ENCODE data around the gene COL19A1.

Gene COL19A1

GRCh38 chr6:69868252-69868804 lies 2.0 kb downstream of the COL19A1 start:
- TF ChIP-seq, protein P1, sequence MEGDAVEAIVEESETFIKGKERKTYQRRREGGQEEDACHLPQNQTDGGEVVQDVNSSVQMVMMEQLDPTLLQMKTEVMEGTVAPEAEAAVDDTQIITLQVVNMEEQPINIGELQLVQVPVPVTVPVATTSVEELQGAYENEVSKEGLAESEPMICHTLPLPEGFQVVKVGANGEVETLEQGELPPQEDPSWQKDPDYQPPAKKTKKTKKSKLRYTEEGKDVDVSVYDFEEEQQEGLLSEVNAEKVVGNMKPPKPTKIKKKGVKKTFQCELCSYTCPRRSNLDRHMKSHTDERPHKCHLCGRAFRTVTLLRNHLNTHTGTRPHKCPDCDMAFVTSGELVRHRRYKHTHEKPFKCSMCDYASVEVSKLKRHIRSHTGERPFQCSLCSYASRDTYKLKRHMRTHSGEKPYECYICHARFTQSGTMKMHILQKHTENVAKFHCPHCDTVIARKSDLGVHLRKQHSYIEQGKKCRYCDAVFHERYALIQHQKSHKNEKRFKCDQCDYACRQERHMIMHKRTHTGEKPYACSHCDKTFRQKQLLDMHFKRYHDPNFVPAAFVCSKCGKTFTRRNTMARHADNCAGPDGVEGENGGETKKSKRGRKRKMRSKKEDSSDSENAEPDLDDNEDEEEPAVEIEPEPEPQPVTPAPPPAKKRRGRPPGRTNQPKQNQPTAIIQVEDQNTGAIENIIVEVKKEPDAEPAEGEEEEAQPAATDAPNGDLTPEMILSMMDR (IDR thresholded peaks at IDR 0.05; ENCODE audit: poor library complexity, severe bottlenecking): no peak
- Histone ChIP-seq H3K27ac (ENCODE audit: poor library complexity, severe bottlenecking) (no peak overlapping the region), H3K27me3 (ENCODE audit: insufficient read depth, poor library complexity, severe bottlenecking) (peaks cover 77% of the 10 kb centered on the region), H3K4me3 (ENCODE audit: severe bottlenecking) (no peak overlapping the region), H3K36me3 (ENCODE audit: low read depth) (no peaks in the 10 kb centered on the region), H3K4me1 (ENCODE audit: insufficient read depth, poor library complexity, severe bottlenecking) (no peaks in the 10 kb centered on the region), H3K9me3 (ENCODE audit: severe bottlenecking) (peaks cover 2% of the 10 kb centered on the region)
- DNase-seq (ENCODE audit: low spot score) (no peak), ATAC-seq (ENCODE audit: low read depth) (no peak)

GRCh38 chr6:69868961-69869360 lies 2.6 kb downstream of the COL19A1 start:
- no peak for ATAC-seq (ENCODE audit: low read depth)
- Histone ChIP-seq H3K4me3 (ENCODE audit: severe bottlenecking) (no peak overlapping the region), H3K27ac (ENCODE audit: poor library complexity, severe bottlenecking) (no peak overlapping the region), H3K4me1 (ENCODE audit: insufficient read depth, poor library complexity, severe bottlenecking) (no peaks in the 10 kb centered on the region), H3K36me3 (ENCODE audit: low read depth) (no peaks in the 10 kb centered on the region), H3K9me3 (ENCODE audit: severe bottlenecking) (no peaks in the 10 kb centered on the region), H3K27me3 (ENCODE audit: insufficient read depth, poor library complexity, severe bottlenecking) (peaks cover 70% of the 10 kb centered on the region)
- TF ChIP-seq, protein P1 (IDR thresholded peaks at IDR 0.05; ENCODE audit: poor library complexity, severe bottlenecking): no peak
- no peak for DNase-seq (ENCODE audit: low spot score)

DNA sequence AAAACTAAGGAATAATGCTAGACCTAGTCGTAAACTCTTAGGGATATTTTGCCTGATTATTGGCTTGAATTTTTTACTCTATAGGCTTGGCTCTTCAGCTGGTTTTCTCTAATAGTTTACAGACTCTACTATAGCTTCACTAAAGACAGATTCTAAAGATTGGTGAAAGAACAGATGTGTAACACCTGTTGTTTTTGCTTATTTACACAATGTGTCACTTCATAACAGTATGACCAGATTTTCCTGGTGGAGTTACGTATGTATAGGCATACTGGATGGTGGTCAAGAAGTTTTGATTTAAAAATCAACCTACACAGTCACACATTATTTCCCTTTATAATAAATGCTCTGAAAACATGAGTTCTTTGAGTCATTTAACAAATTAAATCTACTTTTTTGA lies 4.8 kb downstream of the COL19A1 start:
- TF ChIP-seq, protein P1 (IDR thresholded peaks at IDR 0.05; ENCODE audit: poor library complexity, severe bottlenecking): no peak
- Histone ChIP-seq H3K27ac (ENCODE audit: poor library complexity, severe bottlenecking) (no peak overlapping the region), H3K9me3 (ENCODE audit: severe bottlenecking) (no peaks in the 10 kb centered on the region), H3K4me1 (ENCODE audit: insufficient read depth, poor library complexity, severe bottlenecking) (no peaks in the 10 kb centered on the region), H3K36me3 (ENCODE audit: low read depth) (no peaks in the 10 kb centered on the region), H3K27me3 (ENCODE audit: insufficient read depth, poor library complexity, severe bottlenecking) (peaks cover 49% of the 10 kb centered on the region), H3K4me3 (ENCODE audit: severe bottlenecking) (no peak overlapping the region)
- ATAC-seq (ENCODE audit: low read depth) (no peak), DNase-seq (ENCODE audit: low spot score) (no peak)

DNA sequence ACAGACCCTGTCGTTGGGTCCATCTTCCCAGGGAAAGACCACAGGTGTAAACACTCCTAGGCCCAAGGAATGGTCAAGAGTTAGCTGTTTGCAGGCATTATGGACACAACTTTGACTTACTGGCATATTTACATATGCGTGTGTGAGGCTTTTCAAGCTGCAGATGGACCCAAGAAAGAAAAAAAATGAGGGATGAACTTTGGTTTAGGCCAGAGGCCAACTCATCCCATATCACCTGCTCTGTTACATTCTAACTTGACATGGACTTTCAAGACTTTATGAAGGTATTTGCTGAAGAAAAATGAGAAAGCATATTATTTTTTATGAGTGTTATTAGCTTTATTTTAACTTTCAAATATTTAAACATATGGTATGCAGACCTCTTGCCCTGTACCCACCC lies 6.9 kb downstream of the COL19A1 start:
- no peaks in the 10 kb centered on the region for H3K9me3 ChIP-seq (ENCODE audit: severe bottlenecking)
- H3K4me1 ChIP-seq (ENCODE audit: insufficient read depth, poor library complexity, severe bottlenecking): no peaks in the 10 kb centered on the region
- no peak overlapping the region for H3K27ac ChIP-seq (ENCODE audit: poor library complexity, severe bottlenecking)
- TF ChIP-seq, protein P1 (IDR thresholded peaks at IDR 0.05; ENCODE audit: poor library complexity, severe bottlenecking): no peak
- no peaks in the 10 kb centered on the region for H3K36me3 ChIP-seq (ENCODE audit: low read depth)
- H3K4me3 ChIP-seq (ENCODE audit: severe bottlenecking): no peak overlapping the region
- peaks cover 27% of the 10 kb centered on the region for H3K27me3 ChIP-seq (ENCODE audit: insufficient read depth, poor library complexity, severe bottlenecking)
- ATAC-seq (ENCODE audit: low read depth) (no peak), DNase-seq (ENCODE audit: low spot score) (no peak)

GRCh38 chr6:69875715-69876114 lies 9.4 kb downstream of the COL19A1 start:
- Histone ChIP-seq H3K4me1 (ENCODE audit: insufficient read depth, poor library complexity, severe bottlenecking) (no peaks in the 10 kb centered on the region), H3K27ac (ENCODE audit: poor library complexity, severe bottlenecking) (no peak overlapping the region), H3K4me3 (ENCODE audit: severe bottlenecking) (no peak overlapping the region), H3K27me3 (ENCODE audit: insufficient read depth, poor library complexity, severe bottlenecking) (peaks cover 8% of the 10 kb centered on the region), H3K36me3 (ENCODE audit: low read depth) (no peaks in the 10 kb centered on the region), H3K9me3 (ENCODE audit: severe bottlenecking) (no peaks in the 10 kb centered on the region)
- ATAC-seq (ENCODE audit: low read depth) (no peak), DNase-seq (ENCODE audit: low spot score) (no peak)
- TF ChIP-seq, protein P1 (IDR thresholded peaks at IDR 0.05; ENCODE audit: poor library complexity, severe bottlenecking): no peak

Measured in RWPE2 (cell line).